NB4 (cell line): ENCODE measurements around the gene ARHGAP4.

Experiments
- DNase-seq: peaks from one replicate; pipeline ENCODE4 v3.0.0; 2010; ENCODE audit warnings: low read depth
- H3K4me3 ChIP-seq: one replicate; pipeline ENCODE4 v1.5.1; 2011; ENCODE audit warnings: mild to moderate bottlenecking, low read depth, low read length, moderate library complexity
- CTCF ChIP-seq: IDR thresholded peaks from one replicate; pipeline ENCODE4 v1.5.1; 2012; ENCODE audit warnings: low read depth, low read length
- MAX ChIP-seq: IDR thresholded peaks from 2 replicates; pipeline ENCODE4 v1.6.1; 2011; ENCODE audit warnings: low read depth, low read length
- MYC ChIP-seq: IDR thresholded peaks from 2 replicates; pipeline ENCODE4 v1.6.1; 2011; ENCODE audit warnings: low read depth, low read length
- POLR2A ChIP-seq: IDR thresholded peaks from 2 replicates; pipeline ENCODE4 v1.6.1; 2011; ENCODE audit warnings: mild to moderate bottlenecking; ENCODE audit not compliant: insufficient read length; ENCODE audit errors: extremely low read depth

Gene ARHGAP4

GRCh38 chrX:153953892-153954557 is 28.0 kb upstream of the ARHGAP4 start:
- no peak for DNase-seq
- H3K4me3 ChIP-seq = no peak overlapping the region
- no peak for TF ChIP-seq MYC
- TF ChIP-seq POLR2A = no peak
- no peak for TF ChIP-seq CTCF
- TF ChIP-seq MAX = no peak

- H3K4me3 ChIP-seq = no peak overlapping the region
- peak; percentile 70 for TF ChIP-seq CTCF
- TF ChIP-seq MAX = no peak
- TF ChIP-seq MYC = no peak
- no peak for TF ChIP-seq POLR2A
- DNase-seq = peak; percentile 72
These were observed 27.3 kb upstream of the ARHGAP4 start for GRCh38 chrX:153953342-153953830.

GRCh38 chrX:153952373-153953026 is 26.4 kb upstream of the ARHGAP4 start:
- no peak for DNase-seq
- H3K4me3 ChIP-seq = no peak overlapping the region
- TF ChIP-seq MYC (no peak), MAX (no peak), CTCF (no peak), POLR2A (no peak)

GRCh38 chrX:153951683-153952372 is 25.8 kb upstream of the ARHGAP4 start:
- DNase-seq = no peak
- TF ChIP-seq CTCF = no peak
- no peak for TF ChIP-seq POLR2A
- no peak for TF ChIP-seq MYC
- no peak for TF ChIP-seq MAX
- no peak overlapping the region for H3K4me3 ChIP-seq

- H3K4me3 ChIP-seq = no peak overlapping the region
- no peak for DNase-seq
- no peak for TF ChIP-seq CTCF
- no peak for TF ChIP-seq MAX
- TF ChIP-seq MYC = no peak
- no peak for TF ChIP-seq POLR2A
These were observed 24.1 kb upstream of the ARHGAP4 start for GRCh38 chrX:153950127-153950526.
